Posterior vena cava (tissue), 2 donors: ENCODE data around the gene NDUFAF2. TPM values are rescaled to one million over a fixed set of nuclear protein-coding genes. Genes with fewer than 3 reads are reported as not detected.

ENCODE experiments used
- DNase-seq: peaks from one replicate; pipeline ENCODE4 v3.0.0-alpha.2; 2020; ENCODE audit warnings: low spot score
- intact Hi-C, 2 donors: fragments of 100-400 bp; cut with DNase I; formaldehyde crosslinking; loops; one replicate each; pipeline versions ENCODE4 v1.14.1 to v1.14.2; 2022 to 2023
- total RNA-seq, 2 donors: library from RNA; stranded (reverse); fragmentation: NEBNext Ultra II Directional; extraction: Animal tissue kit (Norgen Biotek cat#: 25700); gene quantifications; one replicate each; pipeline ENCODE4 v1.2.1, GENCODE V29; 2021
- donor health status: DM: yes; HTN: yes; CAD: no.
- donor health status: DM: yes; HTN: yes; CAD: no.

Gene NDUFAF2
- total RNA-seq, 2 donors from 2014 or later = 28.3 to 45.0 TPM

DNA sequence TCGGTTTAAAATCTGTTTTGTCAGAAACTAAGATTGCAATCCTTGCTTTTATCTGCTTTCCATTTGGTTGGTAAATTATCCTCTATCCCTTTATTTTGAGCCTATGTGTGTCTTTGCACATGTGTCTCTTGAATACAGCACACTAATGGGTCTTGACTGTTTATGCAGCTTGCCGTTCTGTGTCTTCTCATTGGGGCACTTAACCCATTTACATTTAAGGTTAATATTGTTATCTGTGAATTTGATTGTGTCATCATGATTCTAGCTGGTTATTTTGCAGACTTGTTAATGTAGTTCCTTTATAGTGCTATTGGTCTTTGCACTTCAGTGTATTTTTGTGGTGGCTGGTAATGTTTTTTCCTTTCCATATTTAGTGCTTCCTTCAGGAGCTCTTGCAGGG, 253.6 kb downstream of the NDUFAF2 start:
- intact Hi-C loops = no loop called here
- no peak for DNase-seq

DNA sequence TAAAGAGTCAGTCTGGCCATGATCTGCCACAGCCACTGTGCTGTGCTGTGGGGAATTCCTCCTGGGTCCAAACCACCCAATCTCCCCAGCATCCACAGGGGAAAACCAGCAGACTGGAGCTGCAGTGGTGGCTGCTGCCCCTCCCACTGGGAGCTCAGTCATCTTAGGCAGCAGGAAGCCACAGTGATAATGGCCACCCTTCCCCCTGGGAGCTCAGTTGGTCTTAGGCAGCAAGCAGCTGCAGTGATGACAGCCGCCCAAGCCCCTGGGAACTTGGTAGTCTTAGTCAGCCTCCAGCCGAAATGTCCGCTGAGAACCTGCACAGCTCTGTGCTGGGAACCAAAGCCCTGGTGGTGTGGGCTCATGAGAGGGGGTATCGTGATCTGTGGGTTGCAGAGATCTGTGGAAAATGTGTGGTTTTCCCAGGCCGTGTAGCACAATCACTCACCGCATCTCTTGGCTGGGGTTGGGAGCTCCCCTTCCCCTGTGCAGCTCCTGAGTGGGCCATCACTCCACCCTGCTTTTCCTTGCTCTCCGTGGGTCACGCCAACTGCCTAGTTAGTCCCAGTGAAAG, 255.7 kb downstream of the NDUFAF2 start:
- intact Hi-C loops = no loop called here
- no peak for DNase-seq

DNA sequence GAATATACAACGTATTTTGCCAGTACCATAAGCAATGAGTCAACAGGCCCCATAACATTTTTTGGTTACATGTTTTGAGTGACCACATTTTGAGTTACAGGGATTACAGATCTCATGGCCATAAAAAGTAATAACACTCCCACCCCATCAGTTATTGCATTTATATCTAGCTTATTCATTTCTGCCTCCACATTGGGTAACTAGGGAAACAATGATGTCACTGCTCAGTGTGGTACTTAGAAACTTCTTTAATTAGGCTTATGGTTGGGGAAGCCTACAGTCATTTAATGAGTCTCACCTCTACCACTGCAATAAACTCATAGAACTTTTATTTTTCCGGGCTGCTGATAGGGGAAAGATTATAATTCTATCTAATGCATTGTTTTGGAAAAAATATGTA, 257.2 kb downstream of the NDUFAF2 start:
- intact Hi-C loops = no loop called here
- DNase-seq = no peak

Other genes with a start within 250 kb of the NDUFAF2 start
- gene DEPDC1B, start 245.0 kb upstream of the NDUFAF2 start, total RNA-seq = under 1 TPM; 0.37 to 0.67 TPM
- 1 to 10 TPM; 2.7 to 4.3 TPM for gene ELOVL7, start 100.9 kb upstream of the NDUFAF2 start, total RNA-seq
- gene ERCC8, start 135 bp upstream of the NDUFAF2 start, total RNA-seq = 10 to 100 TPM in 1 of 2 donors, 1 to 10 TPM in 1; 9.4 to 12.2 TPM
- 10 to 100 TPM; 35.9 to 39.3 TPM for gene SMIM15, start 217.3 kb downstream of the NDUFAF2 start, total RNA-seq